G401 (cell line): ENCODE measurements around the gene DDX52. TPM values are rescaled to one million over a fixed set of nuclear protein-coding genes. Genes with fewer than 3 reads are reported as not detected.

Source experiments
- DNase-seq: peaks from one replicate; pipeline ENCODE4 v3.0.0-alpha.2; 2015; ENCODE audit warnings: low spot score
- in situ Hi-C: cut with HindIII; loops from 2 replicates; pipeline ENCODE4 v1.10.0; 2016; ENCODE audit warnings: low sequenced_read_pairs, mixed read lengths
- total RNA-seq: library from RNA; depleted of rRNA; stranded (reverse); fragments of >200 nt; shearing (Covaris generic); gene quantifications from 2 replicates; pipeline ENCODE4 v1.2.3, GENCODE V29; 2014; rRNA removed

Gene DDX52
- total RNA-seq, 1 experiment from 2014 or later = 43.7 TPM

- in situ Hi-C loops = no loop called here
- DNase-seq = no peak
Observed at GRCh38 chr17:37605081-37605480, 38.2 kb downstream of the DDX52 start.

- in situ Hi-C loops = no loop called here
Observed at GRCh38 chr17:37604556-37604955, 38.7 kb downstream of the DDX52 start.

GRCh38 chr17:37598145-37598544 is 45.1 kb downstream of the DDX52 start:
- DNase-seq = no peak
- in situ Hi-C loops = no loop called here

More at GRCh38 chr17:37604556-37604955, 38.7 kb downstream of the DDX52 start:
- no peak for DNase-seq

DNA sequence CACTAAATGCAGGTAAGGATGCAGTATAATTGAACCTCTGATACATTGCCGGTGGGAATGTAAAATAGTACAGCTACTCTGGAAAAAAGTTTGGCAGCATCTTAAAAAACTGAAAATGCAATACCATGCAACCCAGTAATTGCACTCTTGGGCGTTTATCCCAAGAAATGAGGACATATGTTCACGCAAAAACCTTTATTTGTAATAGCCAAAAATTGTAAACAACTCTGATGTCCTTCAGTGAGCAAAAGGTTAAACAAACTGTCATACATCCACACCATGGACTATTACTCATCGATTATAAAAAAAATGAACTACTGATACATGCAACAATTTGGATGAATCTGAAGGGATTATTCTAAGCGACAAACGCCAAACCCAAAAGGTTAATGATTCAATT is 51.0 kb downstream of the DDX52 start:
- in situ Hi-C loops = no loop called here
- no peak for DNase-seq

- DNase-seq = no peak
- in situ Hi-C loops = no loop called here
Observed at GRCh38 chr17:37585066-37585465, 58.2 kb downstream of the DDX52 start.

DNA sequence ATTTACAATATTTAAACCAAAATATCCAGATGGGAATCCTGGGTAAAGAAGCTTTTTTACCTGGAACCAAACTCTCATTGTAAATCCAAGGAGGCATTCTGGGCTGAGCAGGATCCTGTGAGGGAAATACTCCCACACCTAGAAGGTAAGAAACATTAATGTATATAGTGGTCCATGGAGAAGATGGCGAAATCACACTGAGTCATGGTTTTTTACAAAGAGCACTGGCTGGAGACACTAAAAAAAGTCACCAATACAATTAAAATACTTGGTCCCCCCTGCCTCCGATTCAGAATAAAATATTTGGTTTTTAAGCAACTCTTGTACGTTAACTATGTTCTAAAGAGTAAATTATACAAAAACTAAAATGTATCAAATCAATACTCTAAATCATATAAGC is 67.0 kb downstream of the DDX52 start:
- no peak for DNase-seq
- in situ Hi-C loops = no loop called here

DNA sequence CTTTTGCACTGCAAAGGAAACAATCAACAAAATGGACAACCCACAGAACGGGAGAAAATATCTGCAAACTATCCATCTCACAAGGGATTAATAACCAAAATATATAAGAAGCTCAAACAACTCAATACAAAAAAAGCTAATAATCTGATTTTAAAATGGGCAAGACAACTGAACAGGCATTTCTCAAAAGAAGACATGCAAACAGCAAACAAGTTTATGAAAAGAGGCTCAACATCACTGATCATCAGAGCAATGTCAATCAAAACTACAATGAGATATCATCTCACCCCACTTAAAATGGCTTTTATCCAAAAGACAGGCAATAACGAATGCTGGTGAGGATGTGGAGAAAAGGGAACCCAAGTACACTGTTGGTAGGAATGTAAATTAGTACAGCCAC is 68.8 kb downstream of the DDX52 start:
- no peak for DNase-seq
- in situ Hi-C loops = no loop called here

DNA sequence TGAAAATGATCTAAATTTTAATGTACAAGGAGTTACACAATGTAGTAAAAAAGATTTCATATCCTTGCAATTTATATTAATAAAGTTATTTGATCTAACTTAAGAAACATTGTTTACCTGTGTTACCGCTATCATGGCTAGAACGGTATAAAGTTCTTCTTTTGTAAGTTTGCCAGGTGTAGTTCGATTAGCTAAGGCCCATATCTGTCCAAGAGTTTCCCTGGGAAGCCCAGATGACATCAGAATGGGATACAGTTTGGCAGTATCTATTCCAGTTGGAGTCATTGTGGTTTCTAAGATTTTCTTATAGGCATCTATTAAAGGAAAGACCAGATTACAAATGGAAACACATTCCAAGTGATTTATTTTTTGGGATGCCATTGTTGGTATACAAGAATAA is 71.6 kb downstream of the DDX52 start:
- no peak for DNase-seq
- in situ Hi-C loops = no loop called here

DNA sequence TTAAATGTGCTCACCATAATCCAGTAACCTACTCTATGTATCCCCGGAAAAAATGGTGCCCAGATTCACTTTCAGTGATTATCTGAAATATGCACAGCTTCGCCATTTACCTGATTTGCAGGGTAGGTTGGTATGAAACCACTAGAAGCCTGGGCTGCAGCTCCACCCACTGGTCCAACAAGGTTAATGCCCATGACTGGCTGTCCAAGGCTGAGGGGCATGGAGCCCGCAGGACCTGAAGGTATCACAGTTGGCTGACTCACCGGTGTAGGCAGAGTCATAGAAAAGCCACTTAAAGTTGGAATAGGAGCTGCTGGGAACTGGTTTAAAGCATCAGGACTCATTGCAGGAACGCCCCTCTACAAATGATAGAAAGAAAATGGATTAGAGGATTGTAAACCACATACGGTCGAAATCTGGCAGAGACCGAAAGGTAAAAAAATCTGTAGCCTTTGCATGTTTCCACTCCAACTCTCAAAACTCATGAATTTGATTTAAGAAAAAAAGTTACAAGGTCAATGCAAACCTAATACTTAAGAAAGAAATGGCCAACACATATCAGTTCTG is 72.6 kb downstream of the DDX52 start:
- in situ Hi-C loops = no loop called here

GRCh38 chr17:37568350-37569053 is 74.7 kb downstream of the DDX52 start:
- no peak for DNase-seq
- in situ Hi-C loops = no loop called here

More for the DNA sequence above, 72.6 kb downstream of the DDX52 start:
- DNase-seq = peak; percentile 69

DNA sequence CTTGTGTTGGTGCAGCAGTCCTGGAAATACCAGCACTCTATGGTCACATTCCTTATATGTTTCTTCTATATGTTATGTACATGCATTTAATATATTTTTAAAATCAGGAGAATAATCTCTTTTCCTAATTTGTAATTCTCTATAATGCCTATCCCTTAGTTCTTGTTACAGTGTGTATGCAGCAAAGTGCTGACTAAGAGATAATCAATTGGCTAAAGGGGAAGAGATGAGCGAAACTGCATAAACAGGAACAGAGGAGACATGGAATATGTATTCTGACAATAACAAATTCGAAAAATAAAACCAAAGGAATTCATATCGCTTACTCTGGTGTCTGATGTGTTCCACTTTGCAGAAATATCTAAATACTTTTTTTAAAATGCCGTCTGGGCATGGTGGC is 75.7 kb downstream of the DDX52 start:
- no peak for DNase-seq
- in situ Hi-C loops = no loop called here

- DNase-seq = no peak
- in situ Hi-C loops = no loop called here
Observed at GRCh38 chr17:37567137-37567536, 76.1 kb downstream of the DDX52 start.

GRCh38 chr17:37564252-37564651 is 79.0 kb downstream of the DDX52 start:
- in situ Hi-C loops = no loop called here
- DNase-seq = no peak

DNA sequence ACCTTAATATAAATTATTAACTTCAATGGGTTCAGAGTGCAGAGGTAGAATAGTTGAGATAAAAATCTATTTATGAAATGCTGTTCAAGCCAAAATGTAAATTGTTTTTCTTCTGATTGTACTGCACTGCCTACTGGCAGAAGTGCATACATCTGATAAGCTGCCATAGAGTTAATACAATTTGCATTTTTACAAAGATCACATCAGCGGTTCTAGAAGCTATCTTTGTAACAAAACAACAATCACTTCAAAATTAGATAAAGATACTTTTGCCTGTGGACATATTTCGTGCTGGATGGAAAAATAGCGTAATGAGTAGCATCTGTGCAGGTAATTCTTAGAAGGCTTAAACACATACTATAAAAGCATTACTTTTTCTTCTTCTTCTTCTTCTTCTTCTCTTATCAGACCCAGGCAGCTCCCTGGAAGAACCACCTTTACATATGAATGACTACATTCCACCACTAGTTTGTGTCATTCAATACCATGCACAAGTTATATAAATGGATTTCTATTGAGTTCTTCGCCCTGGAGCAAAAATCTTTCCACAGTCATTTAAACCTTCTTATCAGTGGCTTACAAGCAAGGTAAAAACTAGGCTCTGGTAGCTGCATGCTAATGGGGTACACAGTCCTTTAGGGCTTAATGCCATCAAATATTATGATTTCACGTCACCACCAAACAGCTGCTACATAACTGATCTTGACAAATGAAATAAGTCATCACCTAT is 81.1 kb downstream of the DDX52 start:
- in situ Hi-C loops = no loop called here
- DNase-seq = no peak

Other genes with a start within 250 kb of the DDX52 start
- gene ACACA, start 236.6 kb downstream of the DDX52 start, total RNA-seq = 70.8 and 128 TPM in 2 replicates
- gene TADA2A, start 236.6 kb downstream of the DDX52 start, total RNA-seq = 23.0 and 28.6 TPM in 2 replicates
- gene DUSP14, start 153.6 kb downstream of the DDX52 start, total RNA-seq = 42.7 and 59.0 TPM in 2 replicates
- gene SYNRG, start 34.0 kb downstream of the DDX52 start, total RNA-seq = 11.4 and 29.8 TPM in 2 replicates
- gene HNF1B, start 101.6 kb upstream of the DDX52 start, total RNA-seq = not detected in 2 replicates